ENCODE measurements around the gene SOX3. TPM values are rescaled to one million over a fixed set of nuclear protein-coding genes. Genes with fewer than 3 reads are reported as not detected.

The SOX3 gene
- total and polyA plus RNA-seq, 9 of the 15 experiments (the other 6 are each of a cell fraction or from before 2014, with no cell fraction given), result not detected

DNA sequence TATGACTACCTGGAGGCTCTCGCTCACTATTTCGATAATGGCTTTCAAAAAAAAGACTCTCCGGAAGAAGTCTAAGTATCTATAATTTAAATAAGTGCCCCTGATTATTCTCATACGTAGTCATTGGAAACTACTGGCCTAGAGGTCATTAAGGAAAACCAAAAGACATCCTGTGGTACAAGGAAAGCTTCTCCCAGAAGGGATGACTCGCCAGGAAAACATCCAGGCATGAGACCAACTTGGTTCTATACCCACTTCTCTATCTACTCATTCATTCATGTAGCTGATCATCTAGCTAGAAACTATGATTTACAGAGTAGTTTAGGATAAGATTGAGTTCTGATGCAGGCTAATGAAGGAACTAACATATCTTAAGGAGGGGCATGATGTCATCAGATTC, 37.7 kb downstream of the SOX3 start:
- no peaks in the 10 kb centered on the region for H3K4me1 ChIP-seq (replicated peaks in 1 of 2; ENCODE audit: control insufficient read depth in 2 of 2, insufficient read depth in 2 of 2, low read length in 2 of 2)
- no peak overlapping the region for H3K9ac ChIP-seq (ENCODE audit: insufficient read depth in 1 of 2, low read depth in 2 of 2, low read length in 2 of 2)
- no peak overlapping the region for H3K4me3 ChIP-seq
- H4K20me1 ChIP-seq (replicated peaks; ENCODE audit: control insufficient read depth, insufficient read depth, low read length), result no peaks in the 10 kb centered on the region
- H3K27me3 ChIP-seq (ENCODE audit: control insufficient read depth in 2 of 2, insufficient read depth in 2 of 2, low read length in 2 of 2), result no peaks in the 10 kb centered on the region
- H3K27ac ChIP-seq (ENCODE audit: extremely low read depth, low read depth, low read length), result no peak overlapping the region
- H3K36me3 ChIP-seq (ENCODE audit: control insufficient read depth, insufficient read depth, low read length), result no peaks in the 10 kb centered on the region
- CTCF ChIA-PET (ENCODE audit: low intra/inter-chr PET ratio), result no interaction called here
- WGBS (ENCODE audit: insufficient coverage, low coverage, missing lambda C conversion rate), result 0% methylated on average over 5 of the region's 5 CpGs
- H3K79me2 ChIP-seq (ENCODE audit: control insufficient read depth, insufficient read depth, low read length), result no peaks in the 10 kb centered on the region
- no peak overlapping the region for H3K4me2 ChIP-seq (ENCODE audit: insufficient read depth, low read length)
- FAIRE-seq (no peak), DNase-seq (ENCODE audit: extremely low read depth in 1 of 4, low spot score in 3 of 4) (no peak), ATAC-seq (no peak)
- H3K9me3 ChIP-seq (replicated peaks; ENCODE audit: control insufficient read depth, insufficient read depth, low read depth, low read length), result no peaks in the 10 kb centered on the region
- in situ Hi-C loops (cut with MboI), result no loop called here
- intact Hi-C loops (cut with micrococcal nuclease), result no loop called here
- no peaks in the 10 kb centered on the region for H3K9me1 ChIP-seq (ENCODE audit: control insufficient read depth, insufficient read depth, low read length)
- H2AFZ ChIP-seq (ENCODE audit: low read depth, low read length), result no peak overlapping the region
- no TSS peak for BruUV-seq (replicated peaks)
- POLR2A ChIA-PET, result no interaction called here
- TF ChIP-seq, protein P1, sequence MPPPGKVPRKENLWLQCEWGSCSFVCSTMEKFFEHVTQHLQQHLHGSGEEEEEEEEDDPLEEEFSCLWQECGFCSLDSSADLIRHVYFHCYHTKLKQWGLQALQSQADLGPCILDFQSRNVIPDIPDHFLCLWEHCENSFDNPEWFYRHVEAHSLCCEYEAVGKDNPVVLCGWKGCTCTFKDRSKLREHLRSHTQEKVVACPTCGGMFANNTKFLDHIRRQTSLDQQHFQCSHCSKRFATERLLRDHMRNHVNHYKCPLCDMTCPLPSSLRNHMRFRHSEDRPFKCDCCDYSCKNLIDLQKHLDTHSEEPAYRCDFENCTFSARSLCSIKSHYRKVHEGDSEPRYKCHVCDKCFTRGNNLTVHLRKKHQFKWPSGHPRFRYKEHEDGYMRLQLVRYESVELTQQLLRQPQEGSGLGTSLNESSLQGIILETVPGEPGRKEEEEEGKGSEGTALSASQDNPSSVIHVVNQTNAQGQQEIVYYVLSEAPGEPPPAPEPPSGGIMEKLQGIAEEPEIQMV (tag; conservative IDR thresholded peaks at IDR 0.05; ENCODE audit: low read depth), result no peak
- TF ChIP-seq, protein P2, sequence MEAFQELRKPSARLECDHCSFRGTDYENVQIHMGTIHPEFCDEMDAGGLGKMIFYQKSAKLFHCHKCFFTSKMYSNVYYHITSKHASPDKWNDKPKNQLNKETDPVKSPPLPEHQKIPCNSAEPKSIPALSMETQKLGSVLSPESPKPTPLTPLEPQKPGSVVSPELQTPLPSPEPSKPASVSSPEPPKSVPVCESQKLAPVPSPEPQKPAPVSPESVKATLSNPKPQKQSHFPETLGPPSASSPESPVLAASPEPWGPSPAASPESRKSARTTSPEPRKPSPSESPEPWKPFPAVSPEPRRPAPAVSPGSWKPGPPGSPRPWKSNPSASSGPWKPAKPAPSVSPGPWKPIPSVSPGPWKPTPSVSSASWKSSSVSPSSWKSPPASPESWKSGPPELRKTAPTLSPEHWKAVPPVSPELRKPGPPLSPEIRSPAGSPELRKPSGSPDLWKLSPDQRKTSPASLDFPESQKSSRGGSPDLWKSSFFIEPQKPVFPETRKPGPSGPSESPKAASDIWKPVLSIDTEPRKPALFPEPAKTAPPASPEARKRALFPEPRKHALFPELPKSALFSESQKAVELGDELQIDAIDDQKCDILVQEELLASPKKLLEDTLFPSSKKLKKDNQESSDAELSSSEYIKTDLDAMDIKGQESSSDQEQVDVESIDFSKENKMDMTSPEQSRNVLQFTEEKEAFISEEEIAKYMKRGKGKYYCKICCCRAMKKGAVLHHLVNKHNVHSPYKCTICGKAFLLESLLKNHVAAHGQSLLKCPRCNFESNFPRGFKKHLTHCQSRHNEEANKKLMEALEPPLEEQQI (IDR thresholded peaks at IDR 0.05), result no peak
- TF ChIP-seq U2AF2 (optimal IDR thresholded peaks at IDR 0.05; ENCODE audit: low read depth, low read length) (no peak), SMC3 (conservative IDR thresholded peaks at IDR 0.05; ENCODE audit: insufficient read depth, low read depth, low read length) (no peak), ZNF165 (CRISPR knock-in tag; IDR thresholded peaks at IDR 0.05; ENCODE audit: borderline replicate concordance) (no peak), CBX8 (IDR thresholded peaks at IDR 0.05; ENCODE audit: borderline replicate concordance, extremely low read depth, low read depth, low read length, poor library complexity, severe bottlenecking) (no peak), POLR3G (IDR thresholded peaks at IDR 0.05; ENCODE audit: extremely low read depth, insufficient read length, insufficient replicate concordance) (no peak), EWSR1 (IDR thresholded peaks at IDR 0.05; ENCODE audit: borderline replicate concordance, low read depth, partially characterized antibody) (no peak), SIN3B (IDR thresholded peaks at IDR 0.05; ENCODE audit: low read depth) (no peak), SPI1 (IDR thresholded peaks at IDR 0.05; ENCODE audit: borderline replicate concordance, low read depth, low read length) (no peak), PHF20 (IDR thresholded peaks at IDR 0.05; ENCODE audit: partially characterized antibody) (no peak)
- TF ChIP-seq, protein P3, sequence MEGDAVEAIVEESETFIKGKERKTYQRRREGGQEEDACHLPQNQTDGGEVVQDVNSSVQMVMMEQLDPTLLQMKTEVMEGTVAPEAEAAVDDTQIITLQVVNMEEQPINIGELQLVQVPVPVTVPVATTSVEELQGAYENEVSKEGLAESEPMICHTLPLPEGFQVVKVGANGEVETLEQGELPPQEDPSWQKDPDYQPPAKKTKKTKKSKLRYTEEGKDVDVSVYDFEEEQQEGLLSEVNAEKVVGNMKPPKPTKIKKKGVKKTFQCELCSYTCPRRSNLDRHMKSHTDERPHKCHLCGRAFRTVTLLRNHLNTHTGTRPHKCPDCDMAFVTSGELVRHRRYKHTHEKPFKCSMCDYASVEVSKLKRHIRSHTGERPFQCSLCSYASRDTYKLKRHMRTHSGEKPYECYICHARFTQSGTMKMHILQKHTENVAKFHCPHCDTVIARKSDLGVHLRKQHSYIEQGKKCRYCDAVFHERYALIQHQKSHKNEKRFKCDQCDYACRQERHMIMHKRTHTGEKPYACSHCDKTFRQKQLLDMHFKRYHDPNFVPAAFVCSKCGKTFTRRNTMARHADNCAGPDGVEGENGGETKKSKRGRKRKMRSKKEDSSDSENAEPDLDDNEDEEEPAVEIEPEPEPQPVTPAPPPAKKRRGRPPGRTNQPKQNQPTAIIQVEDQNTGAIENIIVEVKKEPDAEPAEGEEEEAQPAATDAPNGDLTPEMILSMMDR (IDR thresholded peaks at IDR 0.05 in 2 of 3, conservative IDR thresholded peaks at IDR 0.05 in 1 of 3; ENCODE audit: insufficient read depth in 2 of 3, low read depth in 1 of 3, low read length in 3 of 3), result no peak
- TF ChIP-seq, protein P4, sequence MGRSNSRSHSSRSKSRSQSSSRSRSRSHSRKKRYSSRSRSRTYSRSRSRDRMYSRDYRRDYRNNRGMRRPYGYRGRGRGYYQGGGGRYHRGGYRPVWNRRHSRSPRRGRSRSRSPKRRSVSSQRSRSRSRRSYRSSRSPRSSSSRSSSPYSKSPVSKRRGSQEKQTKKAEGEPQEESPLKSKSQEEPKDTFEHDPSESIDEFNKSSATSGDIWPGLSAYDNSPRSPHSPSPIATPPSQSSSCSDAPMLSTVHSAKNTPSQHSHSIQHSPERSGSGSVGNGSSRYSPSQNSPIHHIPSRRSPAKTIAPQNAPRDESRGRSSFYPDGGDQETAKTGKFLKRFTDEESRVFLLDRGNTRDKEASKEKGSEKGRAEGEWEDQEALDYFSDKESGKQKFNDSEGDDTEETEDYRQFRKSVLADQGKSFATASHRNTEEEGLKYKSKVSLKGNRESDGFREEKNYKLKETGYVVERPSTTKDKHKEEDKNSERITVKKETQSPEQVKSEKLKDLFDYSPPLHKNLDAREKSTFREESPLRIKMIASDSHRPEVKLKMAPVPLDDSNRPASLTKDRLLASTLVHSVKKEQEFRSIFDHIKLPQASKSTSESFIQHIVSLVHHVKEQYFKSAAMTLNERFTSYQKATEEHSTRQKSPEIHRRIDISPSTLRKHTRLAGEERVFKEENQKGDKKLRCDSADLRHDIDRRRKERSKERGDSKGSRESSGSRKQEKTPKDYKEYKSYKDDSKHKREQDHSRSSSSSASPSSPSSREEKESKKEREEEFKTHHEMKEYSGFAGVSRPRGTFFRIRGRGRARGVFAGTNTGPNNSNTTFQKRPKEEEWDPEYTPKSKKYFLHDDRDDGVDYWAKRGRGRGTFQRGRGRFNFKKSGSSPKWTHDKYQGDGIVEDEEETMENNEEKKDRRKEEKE (IDR thresholded peaks at IDR 0.05; ENCODE audit: borderline replicate concordance in 1 of 2, control insufficient read depth in 1 of 2, low read depth in 2 of 2, low read length in 1 of 2), result no peak
